Measurements from ENCODE around the gene PTPRN2. TPM values are rescaled to one million over a fixed set of nuclear protein-coding genes. Genes with fewer than 3 reads are reported as not detected.
"Not testable (repeated sequence)": the region's sequence is repeated elsewhere in the genome, so short reads cannot be mapped to it uniquely, and the experiment has no call there.

The PTPRN2 gene
- polyA plus RNA-seq, 1 of the 3 experiments (the other 2 are of a cell fraction), result 4.0 TPM

- Histone ChIP-seq H3K27me3 (ENCODE audit: insufficient read depth) (no peaks in the 10 kb centered on the region), H3K4me3 (ENCODE audit: low read depth in 2 of 2, low read length in 1 of 2) (no peak overlapping the region), H4K20me1 (ENCODE audit: insufficient read depth) (no peaks in the 10 kb centered on the region), H3F3A (replicated peaks; ENCODE audit: insufficient read depth) (no peaks in the 10 kb centered on the region), H3K36me3 (replicated peaks in 1 of 2; ENCODE audit: control insufficient read depth in 1 of 2, insufficient read depth in 2 of 2, low read length in 1 of 2) (no peaks in the 10 kb centered on the region), H2AFZ (ENCODE audit: low read depth) (no peak overlapping the region), H3K4me2 (no peak overlapping the region), H3K4me1 (ENCODE audit: control insufficient read depth in 1 of 2, insufficient read depth in 2 of 2, low read depth in 1 of 2, low read length in 1 of 2) (peaks cover 0 to 19% of the 10 kb centered on the region in 2 experiments; a peak in 1 of 4 replicates), H3K9ac (no peak overlapping the region), H3K9me2 (no peaks in the 10 kb centered on the region), H3K27ac (ENCODE audit: low read depth in 2 of 2, low read length in 1 of 2) (no peak overlapping the region), H3K9me3 (peaks cover 5% of the 10 kb centered on the region; the same call in 1 of the 2 replicates), H3K79me2 (ENCODE audit: insufficient read depth) (no peaks in the 10 kb centered on the region)
- no peak for TF ChIP-seq GABPA (IDR thresholded peaks at IDR 0.05; ENCODE audit: low read depth)
- TF ChIP-seq RCOR1 (IDR thresholded peaks at IDR 0.05; ENCODE audit: low read length), result no peak
- TF ChIP-seq MAX (IDR thresholded peaks at IDR 0.05; ENCODE audit: low read depth), result no peak
- no peak for TF ChIP-seq EZH2phosphoT487 (IDR thresholded peaks at IDR 0.05; ENCODE audit: borderline replicate concordance, low read depth)
- TF ChIP-seq NRF1 (IDR thresholded peaks at IDR 0.05; ENCODE audit: low read depth, low read length), result no peak
- no peak for TF ChIP-seq JUND (IDR thresholded peaks at IDR 0.05)
- TF ChIP-seq GATA2 (CRISPR knock-in tag; IDR thresholded peaks at IDR 0.05), result no peak
- no peak for TF ChIP-seq RXRA (IDR thresholded peaks at IDR 0.05; ENCODE audit: borderline replicate concordance, low read depth)
- no peak for TF ChIP-seq SMC3 (IDR thresholded peaks at IDR 0.05; ENCODE audit: low read depth, low read length)
- TF ChIP-seq SIN3A (IDR thresholded peaks at IDR 0.05; ENCODE audit: borderline replicate concordance, low read depth, low read length), result no peak
- no peak for TF ChIP-seq ZBTB33 (IDR thresholded peaks at IDR 0.05; ENCODE audit: borderline replicate concordance, low read depth)
- TF ChIP-seq YY1 (IDR thresholded peaks at IDR 0.05; ENCODE audit: low read depth), result no peak
- TF ChIP-seq FOXM1 (IDR thresholded peaks at IDR 0.05; ENCODE audit: low read depth), result no peak
- TF ChIP-seq IRF3 (IDR thresholded peaks at IDR 0.05; ENCODE audit: low read depth, low read length), result no peak
- TF ChIP-seq MXI1 (IDR thresholded peaks at IDR 0.05; ENCODE audit: low read depth, low read length), result no peak
- no peak for TF ChIP-seq PBX3 (IDR thresholded peaks at IDR 0.05)
- no peak for TF ChIP-seq FOXJ3 (CRISPR knock-in tag; IDR thresholded peaks at IDR 0.05)
- 72% methylated on average over 25 of the region's 26 CpGs for WGBS (ENCODE audit: low lambda C conversion rate)
- DNase-seq, result no peak
- POLR2A ChIA-PET, result no interaction called here
- CTCF ChIA-PET, result interaction anchor here (1.2 kb wide), 1 partner anchor 9 kb away, joined by 4 read pairs; no protein-coding TSS in a partner anchor
Observed at GRCh38 chr7:157896774-157897555, 690.7 kb downstream of the PTPRN2 start.

GRCh38 chr7:157896376-157896675 is 691.3 kb downstream of the PTPRN2 start:
- H3F3A ChIP-seq (replicated peaks; ENCODE audit: insufficient read depth); H3K4me2 ChIP-seq; H3K36me3 ChIP-seq (replicated peaks in 1 of 2; ENCODE audit: control insufficient read depth in 1 of 2, insufficient read depth in 2 of 2, low read length in 1 of 2); H3K79me2 ChIP-seq (ENCODE audit: insufficient read depth); H3K9me3 ChIP-seq; POLR2A ChIA-PET; H3K9me2 ChIP-seq; H3K4me3 ChIP-seq (ENCODE audit: low read depth in 2 of 2, low read length in 1 of 2); H3K27ac ChIP-seq (ENCODE audit: low read depth in 2 of 2, low read length in 1 of 2); H3K27me3 ChIP-seq (ENCODE audit: insufficient read depth); DNase-seq; H2AFZ ChIP-seq (ENCODE audit: low read depth); CTCF ChIA-PET; H4K20me1 ChIP-seq (ENCODE audit: insufficient read depth); H3K9ac ChIP-seq: not testable (repeated sequence)
- 71% methylated on average over 15 of the region's 15 CpGs for WGBS (ENCODE audit: low lambda C conversion rate)
- H3K4me1 ChIP-seq (ENCODE audit: control insufficient read depth in 1 of 2, insufficient read depth in 2 of 2, low read depth in 1 of 2, low read length in 1 of 2), result peaks cover 0 to 19% of the 10 kb centered on the region in 2 experiments; a peak in 1 of 4 replicates
